Transverse colon (tissue), 4 donors: ENCODE results near the gene ARID4A. TPM values are rescaled to one million over a fixed set of nuclear protein-coding genes. Genes with fewer than 3 reads are reported as not detected.

Experiments used
- DNase-seq: peaks from one replicate; pipeline ENCODE4 v3.0.0-alpha.2; 2019
- H3K27ac ChIP-seq, 4 donors: fragments of 200-600 bp; sonication (generic); 2 replicates each; pipeline ENCODE4 v1.5.1; 2016 to 2018; ENCODE audit warnings: inconsistent platforms in 4 of 4
- H3K27me3 ChIP-seq: fragments of 200-600 bp; sonication (generic); 2 replicates; pipeline ENCODE4 v1.5.1; 2017; ENCODE audit warnings: inconsistent platforms
- H3K36me3 ChIP-seq, 4 donors: fragments of 200-600 bp; sonication (generic); 2 replicates each; pipeline ENCODE4 v1.5.1; 2017 to 2019; ENCODE audit warnings: inconsistent platforms in 4 of 4
- H3K4me1 ChIP-seq, 4 donors: fragments of 200-600 bp; sonication (generic); 2 replicates each; pipeline ENCODE4 v1.5.1; 2017 to 2020; ENCODE audit warnings: inconsistent platforms in 4 of 4
- H3K4me3 ChIP-seq, 4 donors: fragments of 200-600 bp; sonication (generic); 1 replicate in 1 of 4; 2 replicates in 3 of 4; pipeline versions ENCODE4 v1.5.1 to v1.6.1; 2017 to 2019; ENCODE audit warnings: inconsistent platforms in 4 of 4
- H3K9me3 ChIP-seq, 2 donors: fragments of 200-600 bp; sonication (generic); 2 replicates each; pipeline ENCODE4 v1.5.1; 2017 to 2019; ENCODE audit warnings: inconsistent platforms in 2 of 2
- EP300 ChIP-seq: sonication (generic); formaldehyde crosslinking; IDR thresholded peaks from one replicate; pipeline ENCODE4 v1.6.1; 2017; ENCODE audit warnings: antibody characterized with exemption, low read depth
- POLR2A ChIP-seq: fragments of 450-650 bp; IDR thresholded peaks from one replicate; pipeline ENCODE4 v1.6.1; 2016; ENCODE audit warnings: antibody characterized with exemption, mild to moderate bottlenecking, moderate library complexity
- POLR2AphosphoS5 ChIP-seq, 3 donors: sonication (generic); formaldehyde crosslinking; IDR thresholded peaks; one replicate each; pipeline ENCODE4 v1.6.1; 2016; ENCODE audit warnings: antibody characterized with exemption in 3 of 3
- WGBS, 2 donors: methylation state at CpG; one replicate each; pipeline ENCODE4 v1.1.5; 2018; ENCODE audit warnings: low coverage in 1 of 2; 5-methylcytosine and 5-hydroxymethylcytosine counted together
- in situ Hi-C, 4 donors: fragments of 200-750 bp; cut with MboI; loops; one replicate each; pipeline versions ENCODE4 v1.15.0 to v1.15.1; 2017; ENCODE audit warnings: low sequenced_read_pairs in 3 of 4, low pct_ligation_motif_present in 1 of 4, low pct_unique_long_range_greater_than_20kb in 1 of 4
- intact Hi-C: fragments of 100-400 bp; cut with DNase I; formaldehyde crosslinking; loops from one replicate; pipeline ENCODE4 v1.15.1; 2023; ENCODE audit warnings: low total_unique reads
- total RNA-seq, 4 donors: library from RNA; depleted of rRNA; stranded (reverse); fragments of >200 nt; gene quantifications; one replicate each; pipeline ENCODE4 v1.1.0, GENCODE V29; 2016
- TF ChIP-seq, protein P1 (sequence below), 5 experiments: fragments of 200-600 bp in 3 of 5; fragments of 450-650 bp in 2 of 5; sonication (generic) in 3 of 5; IDR thresholded peaks; 1 replicate in 2 of 5; 2 replicates in 3 of 5; pipeline ENCODE4 v1.5.1; 2016 to 2017; ENCODE audit warnings: antibody characterized with exemption in 5 of 5, inconsistent platforms in 3 of 5, mild to moderate bottlenecking in 2 of 5, moderate library complexity in 1 of 5

ARID4A gene
- total RNA-seq, 4 donors from 2014 or later = 20.6 to 46.4 (median 22.6) TPM

DNA sequence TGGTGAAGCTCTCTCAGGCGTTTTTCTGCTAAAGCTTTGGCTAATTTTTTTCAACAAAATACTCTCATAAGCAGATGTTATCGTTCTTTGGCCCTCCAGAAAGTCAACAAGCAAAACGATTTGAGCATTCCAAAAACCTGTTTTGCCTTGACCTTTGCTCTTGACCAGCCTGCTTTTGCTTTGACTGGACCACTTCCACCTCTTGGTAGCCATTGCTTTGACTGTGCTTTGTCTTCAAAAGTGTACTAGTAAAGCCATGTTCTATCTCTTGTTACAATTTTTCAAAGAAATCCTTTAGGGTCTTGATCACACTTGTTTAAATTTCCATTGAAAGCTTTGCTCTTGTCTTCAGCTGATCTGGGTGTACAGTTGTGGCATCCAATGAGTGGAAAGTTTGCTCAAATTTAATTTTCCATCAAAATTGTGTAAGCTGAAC, 10.7 kb upstream of the ARID4A start:
- 58 to 100% methylated on average over 1 to 3 of the region's 3 CpGs for WGBS, 2 donors

DNA sequence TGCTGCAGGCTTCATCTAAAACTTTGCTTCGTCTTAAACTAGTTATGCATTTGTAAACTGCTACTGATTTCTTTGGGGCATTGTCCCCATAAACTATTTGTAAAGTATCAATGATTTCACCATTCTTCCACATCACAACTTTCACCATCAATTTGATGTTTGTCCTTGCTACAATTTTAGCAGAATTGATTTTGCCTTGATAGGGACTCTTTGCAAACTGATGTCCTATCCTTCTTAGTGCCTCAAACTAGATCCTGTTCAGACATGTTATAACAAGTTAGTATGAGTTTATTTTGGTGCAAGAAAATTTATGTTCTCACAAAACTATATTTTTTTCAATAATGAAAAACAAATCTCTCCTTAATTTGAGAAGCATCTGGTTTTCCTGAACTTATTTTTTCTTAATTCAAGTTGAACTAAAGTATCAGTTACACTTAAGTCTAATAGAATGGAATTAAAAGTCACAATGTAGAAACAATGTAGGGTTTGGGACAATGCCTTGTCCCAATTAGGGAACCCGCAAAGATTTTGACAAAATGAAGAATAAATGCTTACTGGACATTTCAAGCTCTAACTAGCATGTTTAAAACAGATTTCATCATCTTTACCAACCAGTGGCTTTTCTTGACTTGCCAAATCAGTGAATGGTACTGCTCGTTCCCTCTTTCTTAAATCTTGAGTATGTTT, 10.1 kb upstream of the ARID4A start:
- H3K4me1 ChIP-seq = peaks cover 2 to 30% (median 6%) of the 10 kb centered on the region in 4 donors
- in situ Hi-C loops = no loop called here
- no peaks in the 10 kb centered on the region for H3K9me3 ChIP-seq
- no peaks in the 10 kb centered on the region for H3K27me3 ChIP-seq
- H3K4me3 ChIP-seq = no peak overlapping the region
- no peak for TF ChIP-seq POLR2AphosphoS5 (IDR thresholded peaks at IDR 0.05)
- TF ChIP-seq EP300 = no peak
- TF ChIP-seq, protein P1, sequence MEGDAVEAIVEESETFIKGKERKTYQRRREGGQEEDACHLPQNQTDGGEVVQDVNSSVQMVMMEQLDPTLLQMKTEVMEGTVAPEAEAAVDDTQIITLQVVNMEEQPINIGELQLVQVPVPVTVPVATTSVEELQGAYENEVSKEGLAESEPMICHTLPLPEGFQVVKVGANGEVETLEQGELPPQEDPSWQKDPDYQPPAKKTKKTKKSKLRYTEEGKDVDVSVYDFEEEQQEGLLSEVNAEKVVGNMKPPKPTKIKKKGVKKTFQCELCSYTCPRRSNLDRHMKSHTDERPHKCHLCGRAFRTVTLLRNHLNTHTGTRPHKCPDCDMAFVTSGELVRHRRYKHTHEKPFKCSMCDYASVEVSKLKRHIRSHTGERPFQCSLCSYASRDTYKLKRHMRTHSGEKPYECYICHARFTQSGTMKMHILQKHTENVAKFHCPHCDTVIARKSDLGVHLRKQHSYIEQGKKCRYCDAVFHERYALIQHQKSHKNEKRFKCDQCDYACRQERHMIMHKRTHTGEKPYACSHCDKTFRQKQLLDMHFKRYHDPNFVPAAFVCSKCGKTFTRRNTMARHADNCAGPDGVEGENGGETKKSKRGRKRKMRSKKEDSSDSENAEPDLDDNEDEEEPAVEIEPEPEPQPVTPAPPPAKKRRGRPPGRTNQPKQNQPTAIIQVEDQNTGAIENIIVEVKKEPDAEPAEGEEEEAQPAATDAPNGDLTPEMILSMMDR (IDR thresholded peaks at IDR 0.05) = no peak
- no peak for TF ChIP-seq POLR2A
- peaks cover 0 to 60% (median 24%) of the 10 kb centered on the region in 4 donors for H3K36me3 ChIP-seq
- 60 to 80% methylated on average over 3 of the region's 3 CpGs for WGBS, 2 donors
- intact Hi-C loops = no loop called here
- DNase-seq = no peak
- H3K27ac ChIP-seq = no peak overlapping the region

More for the DNA sequence above, 10.7 kb upstream of the ARID4A start:
- no peak overlapping the region for H3K27ac ChIP-seq
- TF ChIP-seq POLR2A = no peak
- TF ChIP-seq EP300 = no peak
- TF ChIP-seq POLR2AphosphoS5 (IDR thresholded peaks at IDR 0.05) = no peak
- TF ChIP-seq, protein P1 (IDR thresholded peaks at IDR 0.05) = no peak
- no peaks in the 10 kb centered on the region for H3K27me3 ChIP-seq
- peaks cover 7 to 37% (median 9%) of the 10 kb centered on the region in 4 donors for H3K4me1 ChIP-seq
- H3K4me3 ChIP-seq = no peak overlapping the region
- peaks cover 0 to 56% (median 20%) of the 10 kb centered on the region in 4 donors for H3K36me3 ChIP-seq
- no peaks in the 10 kb centered on the region for H3K9me3 ChIP-seq
- DNase-seq = no peak
- intact Hi-C loops = no loop called here
- in situ Hi-C loops = no loop called here

DNA sequence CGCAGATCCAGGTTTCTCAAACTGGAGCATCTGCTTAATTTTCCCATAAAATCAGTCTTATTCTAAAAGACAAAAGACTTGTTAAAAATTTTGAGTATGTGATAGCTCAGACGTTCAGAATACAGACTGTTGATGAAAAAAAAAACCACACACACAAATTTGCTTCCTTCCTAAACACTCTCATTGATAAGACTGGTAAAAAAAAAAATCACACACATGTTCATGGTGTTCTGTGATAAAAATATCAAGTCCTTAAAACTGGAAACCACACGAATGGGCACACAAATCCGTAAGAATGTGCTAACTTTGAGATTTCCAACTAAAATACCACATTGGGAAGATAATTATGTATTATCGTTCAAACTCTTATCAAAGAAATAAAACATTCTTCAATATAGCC, 6.7 kb upstream of the ARID4A start:
- peaks cover 0 to 43% (median 16%) of the 10 kb centered on the region in 4 donors for H3K36me3 ChIP-seq
- in situ Hi-C loops = loop anchor here in 2 of 4 donors (10.0 kb wide), 1 partner anchor 47 kb away; the partner anchor contains the start of gene PSMA3 (in 2 of the 2)
- intact Hi-C loops = loop anchor here (10.0 kb wide), 1 partner anchor 47 kb away; the partner anchor contains the start of gene PSMA3
- no peaks in the 10 kb centered on the region for H3K27me3 ChIP-seq
- no peak for TF ChIP-seq POLR2AphosphoS5 (IDR thresholded peaks at IDR 0.05)
- 68 to 69% methylated on average over 5 of the region's 5 CpGs for WGBS, 2 donors
- no peaks in the 10 kb centered on the region for H3K9me3 ChIP-seq
- H3K27ac ChIP-seq = no peak overlapping the region
- H3K4me1 ChIP-seq = peaks cover 4 to 32% (median 9%) of the 10 kb centered on the region in 4 donors
- H3K4me3 ChIP-seq = no peak overlapping the region
- DNase-seq = no peak

DNA sequence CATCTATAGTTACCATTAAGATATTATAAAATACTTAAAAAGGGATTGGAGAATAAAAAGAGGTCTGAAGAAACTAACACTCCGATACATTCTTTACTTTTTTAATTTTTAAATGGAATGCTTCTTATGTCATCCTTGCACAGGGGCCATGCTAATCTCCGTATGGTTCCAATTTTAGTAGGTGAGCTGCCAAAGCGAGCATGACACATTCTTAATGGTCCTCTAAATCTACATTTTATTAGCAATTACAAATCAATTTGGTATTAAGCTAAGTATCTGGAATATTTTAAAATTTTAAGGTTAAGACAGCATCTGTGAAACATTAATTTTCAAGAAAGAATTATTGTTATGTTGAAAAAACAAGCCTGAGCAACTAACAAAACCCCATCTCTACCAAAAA, 6.2 kb upstream of the ARID4A start:
- H3K27me3 ChIP-seq = no peaks in the 10 kb centered on the region
- peaks cover 0 to 39% (median 16%) of the 10 kb centered on the region in 4 donors for H3K36me3 ChIP-seq
- H3K9me3 ChIP-seq = no peaks in the 10 kb centered on the region
- intact Hi-C loops (loop anchor here (10.0 kb wide), 1 partner anchor 47 kb away; the partner anchor contains the start of gene PSMA3), in situ Hi-C loops (loop anchor here in 2 of 4 donors (10.0 kb wide), 1 partner anchor 47 kb away; the partner anchor contains the start of gene PSMA3 (in 2 of the 2))
- 85 to 93% methylated on average over 3 of the region's 3 CpGs for WGBS, 2 donors
- H3K4me3 ChIP-seq = no peak overlapping the region
- H3K4me1 ChIP-seq = peaks cover 4 to 35% (median 11%) of the 10 kb centered on the region in 4 donors
- H3K27ac ChIP-seq = no peak overlapping the region
- DNase-seq = no peak
- TF ChIP-seq, protein P1 (IDR thresholded peaks at IDR 0.05) = no peak
- TF ChIP-seq EP300 (no peak), POLR2A (no peak)
